ENCODE measurements around the gene CACNA2D4.

- no peak for TF ChIP-seq CTCF (IDR thresholded peaks at IDR 0.05; ENCODE audit: insufficient read depth, low read length)
- TF ChIP-seq POLR2AphosphoS5 (IDR thresholded peaks at IDR 0.05; ENCODE audit: low read depth) = no peak
- no peak for TF ChIP-seq GABPA (IDR thresholded peaks at IDR 0.05; ENCODE audit: low read depth)
- no peak for TF ChIP-seq SPI1 (IDR thresholded peaks at IDR 0.05; ENCODE audit: borderline replicate concordance, low read depth)
Measured at GRCh38 chr12:1904875-1905274, 13.6 kb downstream of the CACNA2D4 start.
